Measurements from ENCODE around the gene C1QTNF8.

DNA sequence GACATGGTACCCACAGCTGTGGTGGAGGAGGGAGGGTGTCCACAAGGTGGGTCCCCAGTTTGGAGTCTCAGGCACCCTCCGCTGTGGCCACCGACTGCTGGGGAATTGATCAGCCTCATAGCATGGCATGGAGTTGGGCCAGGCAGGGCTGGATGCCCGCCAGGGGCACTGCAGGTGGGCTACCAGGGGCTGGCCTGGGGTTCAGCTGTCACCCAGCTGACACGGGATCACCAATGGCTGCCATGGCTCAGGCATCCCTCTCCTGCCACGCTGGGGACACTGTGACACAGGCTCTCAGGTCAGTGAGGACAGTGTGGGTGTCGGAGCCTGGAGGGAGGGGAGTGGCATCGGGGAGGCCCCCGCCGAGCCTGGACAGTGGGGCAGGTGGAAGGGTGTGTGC, 43.3 kb downstream of the C1QTNF8 start:
- TF ChIP-seq CTCF (IDR thresholded peaks at IDR 0.05; ENCODE audit: low read depth, low read length) = no peak
- no peak for TF ChIP-seq EZH2phosphoT487 (IDR thresholded peaks at IDR 0.05; ENCODE audit: low read depth)

All from OCI-LY3 (cell line).